CD4-positive, alpha-beta T cell treated with Interleukin-10 for 1 hour (primary cell): Measurements from ENCODE around the gene UTS2B.

Source experiments
- DNase-seq: peaks from one replicate; pipeline ENCODE4 v3.0.0-alpha.2; 2020

Gene UTS2B

GRCh38 chr3:191329654-191330529 lies at the start of gene UTS2B:
Gene UTS2B, minus strand, starts transcription at chr3:191330526. Its CDS starts 48,337 bp downstream, at chr3:191282189.
- DNase-seq: peak; percentile 15

GRCh38 chr3:191380001-191380400 lies 49.7 kb upstream of the UTS2B start:
- DNase-seq: no peak

GRCh38 chr3:191379446-191379845 lies 49.1 kb upstream of the UTS2B start:
- DNase-seq: no peak

- no peak for DNase-seq
Measured at GRCh38 chr3:191378142-191378812, 48.0 kb upstream of the UTS2B start.

DNA sequence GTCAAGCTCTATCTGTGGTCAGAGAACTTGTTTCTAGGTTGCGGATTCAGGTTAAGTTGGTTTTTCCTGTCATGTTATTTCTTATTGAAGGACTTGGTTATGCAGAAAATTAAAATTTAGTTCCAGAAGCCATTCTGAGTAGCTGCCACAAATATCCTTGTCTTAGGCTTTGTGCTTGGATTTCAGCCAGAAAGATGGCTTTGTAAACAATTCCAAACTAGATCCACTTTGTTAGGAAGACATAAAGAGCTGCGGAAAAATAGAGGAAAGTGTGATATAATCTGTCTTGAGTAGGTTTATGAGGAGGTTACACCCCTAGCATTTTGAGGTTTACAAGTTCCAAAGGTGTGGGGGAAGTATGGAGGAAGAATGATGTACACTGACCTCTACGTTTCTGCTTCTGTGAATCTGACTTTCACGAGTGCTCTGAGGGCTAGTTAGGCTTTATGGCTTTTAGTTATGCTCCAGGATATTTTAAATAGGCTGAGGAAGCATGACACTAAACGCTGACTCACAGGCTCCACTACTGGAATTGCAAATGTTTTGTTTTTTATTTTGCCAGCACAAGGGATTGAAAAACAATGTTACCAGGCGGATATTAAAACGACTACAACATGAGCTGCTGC lies 46.3 kb upstream of the UTS2B start:
- no peak for DNase-seq

GRCh38 chr3:191373327-191373726 lies 43.0 kb upstream of the UTS2B start:
- no peak for DNase-seq

DNA sequence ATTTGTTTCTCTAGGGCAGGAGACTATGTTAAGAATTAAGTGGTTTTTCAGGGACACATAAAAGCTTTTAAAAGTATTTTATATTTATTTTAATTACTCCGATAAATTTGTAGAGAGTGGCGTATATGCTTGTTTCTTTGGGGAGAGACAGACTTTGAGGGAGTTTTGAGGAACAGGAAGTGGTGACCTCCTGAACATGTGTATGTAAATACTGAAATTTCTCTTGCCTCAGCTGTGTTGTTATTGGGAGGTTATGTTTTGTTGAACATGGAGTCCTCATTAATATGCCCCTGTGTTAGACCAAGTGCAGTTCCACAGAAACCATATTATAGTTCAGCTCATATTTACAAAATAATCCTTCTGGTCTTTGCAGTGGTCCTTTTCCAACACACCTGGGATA lies 41.8 kb upstream of the UTS2B start:
- no peak for DNase-seq

GRCh38 chr3:191369616-191370010 lies 39.3 kb upstream of the UTS2B start:
- no peak for DNase-seq

DNA sequence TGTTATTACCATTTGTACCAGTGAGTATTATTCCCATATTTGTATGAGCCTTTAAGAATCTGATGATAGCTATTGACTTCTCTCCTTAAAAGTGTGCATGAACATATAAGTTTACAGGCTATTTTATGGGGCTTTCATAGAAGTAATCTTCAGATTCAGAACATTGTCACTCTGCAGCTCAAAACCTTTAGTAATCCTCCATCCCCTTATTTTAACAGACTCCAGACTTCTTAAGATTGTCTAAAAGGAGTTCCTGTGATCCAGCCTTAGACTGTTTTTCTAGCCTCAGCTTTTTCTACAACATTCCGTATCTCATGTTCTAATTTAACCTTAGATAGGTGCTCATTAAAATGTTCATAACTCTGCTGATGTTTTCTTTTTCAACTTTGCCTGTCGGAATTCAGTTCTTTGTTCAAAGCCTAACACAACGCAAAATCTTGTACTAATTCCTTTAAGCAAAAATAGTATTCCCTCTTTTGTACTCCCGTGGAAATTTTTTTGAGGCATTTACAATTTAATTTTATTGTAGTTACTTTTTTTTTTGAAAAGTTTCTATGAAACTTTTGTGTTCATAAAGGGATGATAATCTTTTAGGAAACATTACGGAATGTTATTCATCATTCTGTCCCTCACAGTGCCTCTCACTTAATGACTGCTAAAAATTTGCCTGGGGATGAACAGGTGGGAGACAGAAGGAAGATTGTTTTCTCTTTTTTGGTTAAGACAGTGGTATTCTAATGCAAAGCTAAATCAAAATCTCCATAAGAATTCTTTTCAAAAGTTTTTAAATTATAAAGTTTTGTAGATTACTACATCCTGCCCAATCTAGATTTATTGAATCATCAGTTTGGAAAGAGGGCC lies 38.7 kb upstream of the UTS2B start:
- DNase-seq: no peak

DNA sequence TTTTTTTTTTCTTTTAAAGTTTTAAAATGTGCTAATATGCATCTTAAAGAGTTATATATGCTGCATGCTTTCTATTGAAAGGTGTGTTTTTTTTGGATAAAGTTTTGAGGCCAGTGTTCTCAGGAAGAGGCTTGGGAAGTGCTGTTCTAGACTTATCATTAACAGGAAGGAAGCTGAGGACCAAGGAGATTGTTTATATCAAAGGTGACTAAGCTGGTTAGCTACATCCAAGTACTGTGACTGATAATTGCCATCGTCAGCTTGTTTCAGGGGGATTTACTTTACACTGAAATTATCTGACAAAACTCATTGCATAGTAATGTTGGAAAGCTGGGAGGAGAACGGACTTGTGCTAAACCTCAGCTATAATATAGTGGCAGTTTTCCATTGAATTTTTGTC lies 36.3 kb upstream of the UTS2B start:
- no peak for DNase-seq

DNA sequence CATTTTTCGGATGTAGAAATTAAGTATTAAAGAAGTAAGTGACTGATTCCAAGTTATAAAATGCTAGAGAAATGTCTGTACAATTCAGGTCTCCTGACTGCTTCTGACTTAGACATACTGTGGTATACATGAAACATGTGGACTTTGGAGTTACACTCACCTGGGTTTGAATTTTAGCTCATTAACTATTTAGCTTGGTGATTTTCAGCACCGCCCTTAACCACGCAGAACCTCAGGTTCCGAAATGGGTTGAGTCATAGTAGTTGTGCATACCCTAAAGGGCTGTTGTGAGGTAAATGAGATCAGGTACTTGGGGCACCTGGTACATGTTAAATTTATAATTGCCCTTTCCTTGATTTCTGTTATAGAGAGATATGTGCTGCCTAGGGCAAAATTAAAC lies 32.9 kb upstream of the UTS2B start:
- no peak for DNase-seq

DNA sequence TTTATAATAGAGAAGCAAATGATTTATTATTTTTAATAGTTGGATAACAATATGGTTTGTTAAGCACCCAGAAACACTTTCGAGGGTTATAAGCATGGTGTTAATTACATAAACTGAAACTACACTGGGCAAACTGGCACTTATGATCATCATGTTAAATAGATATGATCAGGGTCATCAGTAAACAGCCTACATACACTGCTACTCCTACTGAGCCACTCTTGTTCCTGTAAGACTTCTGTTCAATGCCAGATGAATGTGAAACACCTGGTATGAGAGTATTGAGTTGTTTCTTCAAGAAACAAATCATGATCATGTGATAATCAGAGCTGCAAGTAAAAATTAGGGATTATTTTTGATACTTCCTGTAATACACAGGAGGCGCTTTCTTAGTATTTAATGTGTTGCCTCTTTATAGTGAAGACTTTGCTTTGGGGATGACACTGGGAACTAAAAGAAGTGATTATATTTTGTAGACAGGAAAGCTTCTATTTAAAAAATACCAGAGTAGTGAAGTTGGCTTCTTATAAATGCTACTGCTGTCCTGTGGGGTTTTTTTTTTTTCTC lies 32.3 kb upstream of the UTS2B start:
- DNase-seq: no peak

DNA sequence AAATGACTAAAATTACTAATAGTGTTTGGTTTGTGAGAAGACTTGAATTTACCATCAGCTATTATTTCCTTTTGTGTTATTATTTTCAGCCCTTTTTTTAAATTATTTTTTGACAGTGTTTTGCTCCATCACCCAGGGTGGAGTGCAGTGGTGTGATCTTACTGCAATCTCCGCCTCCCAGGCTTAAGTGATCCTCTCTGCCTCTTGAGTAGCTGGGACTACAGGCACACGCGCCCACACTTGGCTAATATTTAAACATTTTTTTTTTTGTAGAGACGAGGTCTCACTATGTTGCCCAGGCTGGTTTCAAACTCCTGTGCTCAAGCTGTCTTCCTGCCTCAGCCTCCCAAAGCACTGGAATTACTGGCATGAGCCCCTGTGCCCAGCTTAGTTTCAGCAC lies 31.7 kb upstream of the UTS2B start:
- no peak for DNase-seq

GRCh38 chr3:191361456-191361855 lies 31.1 kb upstream of the UTS2B start:
- no peak for DNase-seq

- DNase-seq: no peak
Measured at GRCh38 chr3:191360620-191361019, 30.3 kb upstream of the UTS2B start.

DNA sequence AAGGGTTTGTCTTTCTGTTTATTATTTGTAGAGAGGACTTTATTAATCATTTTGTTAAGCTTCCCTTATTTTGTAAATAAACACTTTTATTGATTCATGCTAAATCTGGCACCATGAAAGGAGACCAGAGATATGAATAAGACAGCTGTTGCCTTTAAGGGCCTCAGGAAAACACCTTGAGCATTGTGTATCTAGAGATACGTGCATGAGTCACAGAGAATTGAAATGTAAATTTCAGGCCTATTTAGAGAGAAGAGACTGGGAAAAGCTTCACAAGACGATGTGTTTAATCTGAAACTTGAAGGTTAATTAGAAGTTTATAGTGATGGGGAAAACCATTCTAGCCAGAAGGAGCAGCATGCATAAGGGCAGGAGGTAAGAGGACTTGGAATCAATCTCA lies 28.6 kb upstream of the UTS2B start:
- DNase-seq: no peak

GRCh38 chr3:191357909-191358308 lies 27.6 kb upstream of the UTS2B start:
- DNase-seq: no peak

DNA sequence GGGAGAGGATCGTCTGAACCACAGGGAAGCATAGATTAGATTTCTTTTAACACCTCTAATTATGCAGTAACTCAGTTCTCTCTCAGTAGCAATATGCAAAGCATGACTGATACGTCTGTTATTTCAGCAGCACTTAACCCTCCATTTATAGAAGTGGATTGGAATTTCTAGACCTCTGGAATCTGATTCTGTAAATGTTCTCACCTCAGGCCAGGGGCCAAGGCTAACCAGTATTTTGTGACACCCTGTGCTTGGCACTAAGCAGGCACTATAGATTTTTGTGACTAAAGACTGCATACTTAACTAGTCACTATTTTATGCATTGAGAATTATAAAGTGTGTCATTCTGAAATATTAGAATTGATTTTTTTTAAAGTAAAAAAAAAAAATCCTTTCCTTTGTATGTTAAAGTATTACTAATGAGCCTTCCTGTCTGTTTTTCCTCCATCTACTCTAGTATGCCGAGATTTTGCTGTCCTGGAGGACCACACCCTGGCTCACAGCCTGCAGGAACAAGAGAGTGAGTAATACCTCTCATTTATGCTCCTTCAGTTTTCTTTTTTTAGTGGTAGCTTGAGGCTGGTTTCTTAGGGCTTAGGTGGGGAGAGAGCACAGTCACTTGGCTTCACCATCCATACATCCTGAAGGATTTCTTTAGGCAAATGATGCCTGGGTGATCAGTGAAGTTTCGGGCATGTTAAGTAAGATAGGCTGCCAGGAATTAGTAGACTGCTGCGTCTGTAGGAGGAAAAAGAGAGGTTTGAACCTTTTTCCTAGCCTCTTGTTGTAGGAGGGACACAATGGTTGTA lies 26.5 kb upstream of the UTS2B start:
- no peak for DNase-seq

DNA sequence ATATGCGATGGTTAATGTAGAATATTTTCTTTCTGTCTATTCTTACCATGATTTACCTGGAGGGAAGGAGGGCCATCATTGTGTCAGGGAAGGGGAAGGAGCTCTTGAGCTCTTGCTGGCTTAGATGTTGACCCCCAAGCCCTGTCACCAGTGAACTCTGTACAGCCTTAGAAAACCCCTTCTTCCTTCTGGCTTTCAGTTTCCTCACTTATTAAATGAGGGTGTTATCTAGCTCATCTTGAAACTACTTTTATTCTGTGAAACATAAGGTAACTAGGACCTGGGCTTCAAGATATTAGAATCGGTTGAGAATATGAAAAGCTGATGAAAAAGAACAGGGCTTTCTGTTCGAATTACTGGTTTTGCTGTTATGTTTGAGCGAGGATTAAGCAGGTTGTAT lies 25.1 kb upstream of the UTS2B start:
- DNase-seq: no peak

DNA sequence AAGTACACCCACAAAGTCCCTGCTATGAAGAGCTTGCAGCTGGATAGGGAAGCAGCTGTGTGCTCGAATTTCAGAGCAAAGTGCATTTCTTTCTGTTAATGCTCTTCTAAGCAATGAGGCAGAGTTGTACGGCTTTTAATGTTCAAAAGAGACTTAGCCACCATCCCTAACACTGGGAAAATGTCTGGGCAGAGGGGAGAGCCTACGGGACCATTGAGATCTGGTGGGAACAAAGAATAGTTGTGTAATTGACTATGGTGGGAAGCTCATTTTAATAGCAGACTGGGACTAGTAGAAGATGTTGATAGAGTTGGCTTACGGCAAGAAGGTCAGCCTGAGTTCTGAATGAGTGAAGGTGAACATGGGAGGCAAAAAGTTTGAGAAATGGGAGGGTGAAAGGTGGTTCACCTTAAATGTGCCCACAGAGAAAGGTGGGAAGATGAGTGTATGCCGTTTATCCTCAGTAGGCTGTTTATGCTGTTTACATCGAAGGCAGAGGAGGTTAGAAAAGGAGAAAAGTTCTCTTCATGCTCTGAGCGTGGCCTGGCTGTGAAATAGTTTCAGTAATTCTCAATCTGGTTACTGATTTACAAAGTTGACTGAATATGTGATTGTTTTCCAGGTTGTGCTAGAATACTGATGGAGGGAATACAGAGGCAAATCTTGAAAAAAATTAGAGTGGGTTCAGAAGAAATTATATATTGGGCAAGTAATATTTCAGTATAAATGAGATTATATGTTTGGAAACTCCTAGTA lies 22.9 kb upstream of the UTS2B start:
- no peak for DNase-seq

DNA sequence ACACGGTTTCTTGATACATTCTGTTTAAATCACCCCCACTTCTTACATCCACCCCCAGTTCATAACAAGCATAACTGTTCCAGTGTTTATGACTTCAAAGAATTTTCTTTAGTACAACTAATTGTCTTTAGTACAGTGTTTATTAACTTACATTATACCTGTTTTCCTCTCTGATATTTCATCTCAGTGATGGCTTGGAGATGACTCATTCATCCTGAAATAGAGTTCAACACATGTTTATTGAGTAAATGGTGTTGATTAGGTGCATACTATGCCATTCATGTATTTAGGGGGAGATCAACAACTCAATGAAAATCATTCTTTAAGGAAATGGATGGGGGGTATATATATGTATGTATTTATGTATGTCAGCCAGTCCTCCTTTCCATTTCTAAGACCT lies 21.7 kb upstream of the UTS2B start:
- DNase-seq: no peak
